Neural cell (in vitro differentiated cells): ENCODE data around the gene ADIPOQ. TPM values are rescaled to one million over a fixed set of nuclear protein-coding genes. Genes with fewer than 3 reads are reported as not detected.
"Not testable (repeated sequence)": the region's sequence is repeated elsewhere in the genome, so short reads cannot be mapped to it uniquely, and the experiment has no call there.

Experiments
- H2AFZ ChIP-seq: fragments of 200-600, 300-800 bp; sonication (generic), shearing (Covaris generic); 2 replicates; pipeline ENCODE4 v1.6.0; 2014; ENCODE audit warnings: low read depth, mild to moderate bottlenecking, antibody characterized with exemption, low read length, moderate library complexity
- H3F3A ChIP-seq: fragments of 200-600 bp; shearing (Covaris generic); 2 replicates; pipeline ENCODE4 v1.6.1; 2016; ENCODE audit warnings: mild to moderate bottlenecking, moderate library complexity, mixed read lengths, antibody characterized with exemption, low read length; ENCODE audit not compliant: insufficient read depth, poor library complexity, severe bottlenecking
- H3K27ac ChIP-seq: fragments of 200-600, 300-800 bp; sonication (generic), shearing (Covaris generic); 2 replicates; pipeline ENCODE4 v1.5.1; 2014; ENCODE audit warnings: mild to moderate bottlenecking, low read length, moderate library complexity
- H3K27me3 ChIP-seq: fragments of 300-800, 200-600 bp; sonication (generic), shearing (Covaris generic); 2 replicates; pipeline ENCODE4 v1.6.0; 2014; ENCODE audit warnings: mild to moderate bottlenecking, low read depth, low read length, moderate library complexity; ENCODE audit not compliant: insufficient read depth
- H3K36me3 ChIP-seq: fragments of 300-800, 200-600 bp; sonication (generic), shearing (Covaris generic); 2 replicates; pipeline ENCODE4 v1.5.1; 2014; ENCODE audit warnings: mild to moderate bottlenecking, antibody characterized with exemption, low read length, moderate library complexity; ENCODE audit not compliant: insufficient read depth
- H3K4me2 ChIP-seq: fragments of 300-800, 200-600 bp; sonication (generic), shearing (Covaris generic); 2 replicates; pipeline ENCODE4 v1.6.0; 2014; ENCODE audit warnings: mild to moderate bottlenecking, low read length
- H3K4me3 ChIP-seq: fragments of 300-800, 200-600 bp; sonication (generic), shearing (Covaris generic); 2 replicates; pipeline ENCODE4 v1.5.1; 2014; ENCODE audit warnings: mild to moderate bottlenecking, low read length, moderate library complexity
- H3K79me2 ChIP-seq: fragments of 200-600 bp; shearing (Covaris generic); replicated peaks from 2 replicates; pipeline ENCODE4 v1.6.0; 2014; ENCODE audit warnings: mild to moderate bottlenecking, low read length, moderate library complexity; ENCODE audit not compliant: insufficient read depth
- H3K9ac ChIP-seq: fragments of 300-800, 200-600 bp; sonication (generic), shearing (Covaris generic); 2 replicates; pipeline ENCODE4 v1.6.1; 2016; ENCODE audit warnings: mild to moderate bottlenecking, low read length, mixed read lengths
- H3K9me2 ChIP-seq: fragments of 200-600 bp; shearing (Covaris generic); 2 replicates; pipeline ENCODE4 v1.6.1; 2016; ENCODE audit warnings: mild to moderate bottlenecking, low read length, mixed read lengths; ENCODE audit not compliant: insufficient read depth
- H3K9me3 ChIP-seq: fragments of 200-600, 300-800 bp; sonication (generic), shearing (Covaris generic); 2 replicates; pipeline ENCODE4 v1.6.1; 2016; ENCODE audit warnings: mild to moderate bottlenecking, mixed run types, low read length, moderate library complexity, mixed read lengths
- H4K20me1 ChIP-seq: fragments of 200-600 bp; shearing (Covaris generic); 2 replicates; pipeline ENCODE4 v1.6.1; 2016; ENCODE audit warnings: mild to moderate bottlenecking, mixed run types; ENCODE audit not compliant: insufficient read depth
- EP300 ChIP-seq: fragments of 450-650 bp; conservative IDR thresholded peaks from 2 replicates; pipeline ENCODE4 v1.6.1; 2014; ENCODE audit warnings: antibody characterized with exemption, mild to moderate bottlenecking, moderate library complexity; ENCODE audit not compliant: poor library complexity, severe bottlenecking
- EZH2 ChIP-seq: fragments of 200-600, 300-800 bp; shearing (Covaris generic), sonication (generic); IDR thresholded peaks from 2 replicates; pipeline ENCODE4 v1.6.1; 2014; ENCODE audit warnings: antibody characterized with exemption, low read length, borderline replicate concordance, mild to moderate bottlenecking; ENCODE audit not compliant: insufficient read depth, poor library complexity, severe bottlenecking
- MXI1 ChIP-seq: fragments of 450-650 bp; conservative IDR thresholded peaks from 2 replicates; pipeline ENCODE4 v1.6.1; 2014; ENCODE audit warnings: antibody characterized with exemption, mild to moderate bottlenecking; ENCODE audit not compliant: poor library complexity, severe bottlenecking
- POLR2AphosphoS5 ChIP-seq: IDR thresholded peaks from 2 replicates; pipeline ENCODE4 v1.6.1; 2012
- RAD21 ChIP-seq: fragments of 450-650 bp; conservative IDR thresholded peaks from 2 replicates; pipeline ENCODE4 v1.6.1; 2014; ENCODE audit warnings: antibody characterized with exemption, mild to moderate bottlenecking, moderate library complexity
- SMC3 ChIP-seq: fragments of 450-650 bp; conservative IDR thresholded peaks from 2 replicates; pipeline ENCODE4 v1.6.1; 2014; ENCODE audit warnings: antibody characterized with exemption, mild to moderate bottlenecking, moderate library complexity; ENCODE audit not compliant: poor library complexity
- TAF1 ChIP-seq: IDR thresholded peaks from 2 replicates; pipeline ENCODE4 v1.6.1; 2012; ENCODE audit warnings: low read depth
- polyA plus RNA-seq: library from polyadenylated mRNA; depleted of rRNA; stranded (reverse); fragments of >200 nt; gene quantifications from 2 replicates; pipeline ENCODE4 v1.2.3, GENCODE V29; 2014
- TF ChIP-seq, protein P1 (sequence below): fragments of 450-650 bp; IDR thresholded peaks from 2 replicates; pipeline ENCODE4 v1.5.1; 2014; ENCODE audit warnings: antibody characterized with exemption, mild to moderate bottlenecking, moderate library complexity; ENCODE audit not compliant: poor library complexity, severe bottlenecking
- TF ChIP-seq, protein P2 (sequence below): IDR thresholded peaks from 2 replicates; pipeline ENCODE4 v1.6.1; 2012; ENCODE audit warnings: borderline replicate concordance

The ADIPOQ gene
- polyA plus RNA-seq, 1 donor from 2014 or later: not detected

DNA sequence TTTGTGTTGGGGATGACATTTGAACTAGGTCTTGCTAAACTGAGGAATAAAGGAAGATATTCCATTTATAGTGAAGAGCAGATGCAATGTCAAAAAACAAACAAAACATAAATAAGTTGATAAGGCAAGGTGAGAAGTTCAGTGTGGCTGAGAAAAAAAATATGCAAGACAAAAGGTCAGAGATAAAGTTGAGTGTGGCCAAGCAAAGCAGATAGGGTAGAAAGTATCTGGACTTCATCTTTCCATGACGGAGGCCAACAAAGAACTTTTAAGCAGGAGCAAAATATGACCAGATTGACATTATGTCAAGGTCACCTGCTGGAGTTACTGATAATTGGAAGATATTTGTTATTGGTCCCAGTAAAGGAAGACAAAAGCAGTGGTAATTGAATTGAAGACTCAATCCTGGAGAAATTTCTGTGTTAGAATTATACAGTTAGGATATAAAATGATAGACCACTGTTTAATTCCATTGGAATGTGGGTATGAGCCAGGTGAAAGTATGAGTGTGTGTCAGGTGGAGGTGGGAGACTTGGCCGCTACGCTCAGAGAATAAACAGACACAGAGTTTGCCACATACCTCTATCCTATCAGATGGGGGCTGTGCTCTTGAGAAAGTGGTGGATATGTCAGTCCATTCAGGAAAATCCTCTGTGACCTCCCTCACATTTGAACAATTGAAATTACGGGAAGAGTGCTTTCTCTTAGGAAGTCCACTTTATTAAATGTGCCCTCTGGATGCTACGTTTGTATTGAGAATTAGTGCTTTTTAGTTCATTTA lies 28.1 kb downstream of the ADIPOQ start:
- Histone ChIP-seq H3K27ac (no peak overlapping the region), H4K20me1 (no peaks in the 10 kb centered on the region), H3K36me3 (no peaks in the 10 kb centered on the region), H3K4me3 (no peak overlapping the region), H2AFZ (no peak overlapping the region), H3K4me2 (no peak overlapping the region), H3F3A (no peaks in the 10 kb centered on the region), H3K9ac (no peak overlapping the region), H3K9me3 (no peaks in the 10 kb centered on the region), H3K9me2 (no peaks in the 10 kb centered on the region), H3K79me2 (no peaks in the 10 kb centered on the region), H3K27me3 (no peaks in the 10 kb centered on the region)
- TF ChIP-seq POLR2AphosphoS5 (no peak), MXI1 (no peak), EZH2 (no peak), SMC3 (no peak), TAF1 (no peak), RAD21 (no peak), EP300 (no peak)
- TF ChIP-seq, protein P1, sequence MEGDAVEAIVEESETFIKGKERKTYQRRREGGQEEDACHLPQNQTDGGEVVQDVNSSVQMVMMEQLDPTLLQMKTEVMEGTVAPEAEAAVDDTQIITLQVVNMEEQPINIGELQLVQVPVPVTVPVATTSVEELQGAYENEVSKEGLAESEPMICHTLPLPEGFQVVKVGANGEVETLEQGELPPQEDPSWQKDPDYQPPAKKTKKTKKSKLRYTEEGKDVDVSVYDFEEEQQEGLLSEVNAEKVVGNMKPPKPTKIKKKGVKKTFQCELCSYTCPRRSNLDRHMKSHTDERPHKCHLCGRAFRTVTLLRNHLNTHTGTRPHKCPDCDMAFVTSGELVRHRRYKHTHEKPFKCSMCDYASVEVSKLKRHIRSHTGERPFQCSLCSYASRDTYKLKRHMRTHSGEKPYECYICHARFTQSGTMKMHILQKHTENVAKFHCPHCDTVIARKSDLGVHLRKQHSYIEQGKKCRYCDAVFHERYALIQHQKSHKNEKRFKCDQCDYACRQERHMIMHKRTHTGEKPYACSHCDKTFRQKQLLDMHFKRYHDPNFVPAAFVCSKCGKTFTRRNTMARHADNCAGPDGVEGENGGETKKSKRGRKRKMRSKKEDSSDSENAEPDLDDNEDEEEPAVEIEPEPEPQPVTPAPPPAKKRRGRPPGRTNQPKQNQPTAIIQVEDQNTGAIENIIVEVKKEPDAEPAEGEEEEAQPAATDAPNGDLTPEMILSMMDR: no peak
- TF ChIP-seq, protein P2, sequence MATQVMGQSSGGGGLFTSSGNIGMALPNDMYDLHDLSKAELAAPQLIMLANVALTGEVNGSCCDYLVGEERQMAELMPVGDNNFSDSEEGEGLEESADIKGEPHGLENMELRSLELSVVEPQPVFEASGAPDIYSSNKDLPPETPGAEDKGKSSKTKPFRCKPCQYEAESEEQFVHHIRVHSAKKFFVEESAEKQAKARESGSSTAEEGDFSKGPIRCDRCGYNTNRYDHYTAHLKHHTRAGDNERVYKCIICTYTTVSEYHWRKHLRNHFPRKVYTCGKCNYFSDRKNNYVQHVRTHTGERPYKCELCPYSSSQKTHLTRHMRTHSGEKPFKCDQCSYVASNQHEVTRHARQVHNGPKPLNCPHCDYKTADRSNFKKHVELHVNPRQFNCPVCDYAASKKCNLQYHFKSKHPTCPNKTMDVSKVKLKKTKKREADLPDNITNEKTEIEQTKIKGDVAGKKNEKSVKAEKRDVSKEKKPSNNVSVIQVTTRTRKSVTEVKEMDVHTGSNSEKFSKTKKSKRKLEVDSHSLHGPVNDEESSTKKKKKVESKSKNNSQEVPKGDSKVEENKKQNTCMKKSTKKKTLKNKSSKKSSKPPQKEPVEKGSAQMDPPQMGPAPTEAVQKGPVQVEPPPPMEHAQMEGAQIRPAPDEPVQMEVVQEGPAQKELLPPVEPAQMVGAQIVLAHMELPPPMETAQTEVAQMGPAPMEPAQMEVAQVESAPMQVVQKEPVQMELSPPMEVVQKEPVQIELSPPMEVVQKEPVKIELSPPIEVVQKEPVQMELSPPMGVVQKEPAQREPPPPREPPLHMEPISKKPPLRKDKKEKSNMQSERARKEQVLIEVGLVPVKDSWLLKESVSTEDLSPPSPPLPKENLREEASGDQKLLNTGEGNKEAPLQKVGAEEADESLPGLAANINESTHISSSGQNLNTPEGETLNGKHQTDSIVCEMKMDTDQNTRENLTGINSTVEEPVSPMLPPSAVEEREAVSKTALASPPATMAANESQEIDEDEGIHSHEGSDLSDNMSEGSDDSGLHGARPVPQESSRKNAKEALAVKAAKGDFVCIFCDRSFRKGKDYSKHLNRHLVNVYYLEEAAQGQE: no peak

DNA sequence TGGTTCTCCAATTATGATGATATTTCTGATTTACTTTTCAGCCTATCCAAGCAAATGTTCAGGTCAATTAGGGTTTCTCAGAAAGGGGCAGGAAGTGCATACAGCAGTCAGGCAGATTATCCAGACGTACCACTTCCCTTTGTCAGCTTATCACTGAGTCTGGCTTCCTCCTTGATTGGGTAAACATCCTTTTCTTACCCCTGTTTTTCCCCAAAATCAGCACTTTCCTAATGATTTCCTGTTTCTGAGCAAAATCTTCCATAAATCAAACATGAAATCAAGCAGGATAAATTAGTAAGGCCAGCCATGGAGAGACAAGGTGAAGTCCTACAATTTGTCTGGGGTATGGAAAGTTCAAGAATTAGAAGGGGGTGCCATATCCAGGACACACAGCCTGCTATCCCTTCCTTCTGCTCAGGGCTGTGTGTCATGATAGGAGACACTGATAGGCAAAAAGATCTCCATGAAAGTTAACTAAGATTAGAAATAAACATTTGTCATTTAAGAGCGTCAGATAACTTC lies 29.0 kb downstream of the ADIPOQ start:
- Histone ChIP-seq H3K36me3 (no peaks in the 10 kb centered on the region), H3K9ac (no peak overlapping the region), H3K27me3 (no peaks in the 10 kb centered on the region), H4K20me1 (no peaks in the 10 kb centered on the region), H3K9me3 (no peaks in the 10 kb centered on the region), H3K4me3 (no peak overlapping the region), H3K27ac (no peak overlapping the region), H3F3A (no peaks in the 10 kb centered on the region), H3K9me2 (no peaks in the 10 kb centered on the region), H2AFZ (no peak overlapping the region), H3K79me2 (no peaks in the 10 kb centered on the region), H3K4me2 (no peak overlapping the region)
- TF ChIP-seq EZH2: no peak

DNA sequence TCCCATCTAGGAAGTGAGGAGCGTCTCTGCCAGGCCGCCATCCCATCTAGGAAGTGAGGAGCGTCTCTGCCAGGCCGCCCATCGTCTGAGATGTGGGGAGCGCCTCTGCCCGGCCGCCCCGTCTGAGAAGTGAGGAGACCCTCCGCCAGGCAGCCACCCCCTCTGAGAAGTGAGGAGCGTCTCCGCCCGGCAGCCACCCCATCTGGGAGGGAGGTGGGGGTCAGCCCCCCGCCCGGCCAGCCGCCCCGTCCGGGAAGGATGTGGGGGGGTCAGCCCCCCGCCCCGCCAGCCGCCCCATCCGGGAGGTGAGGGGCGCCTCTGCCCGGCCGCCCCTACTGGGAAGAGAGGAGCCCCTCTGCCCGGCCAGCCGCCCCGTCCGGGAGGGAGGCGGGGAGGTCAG lies 31.3 kb downstream of the ADIPOQ start:
- not testable (repeated sequence) for H3K27me3 ChIP-seq, H3K9ac ChIP-seq, H3K79me2 ChIP-seq, H3K27ac ChIP-seq, H3F3A ChIP-seq, H3K9me3 ChIP-seq, H3K9me2 ChIP-seq, H4K20me1 ChIP-seq, H3K4me2 ChIP-seq, H3K36me3 ChIP-seq, H3K4me3 ChIP-seq, H2AFZ ChIP-seq

DNA sequence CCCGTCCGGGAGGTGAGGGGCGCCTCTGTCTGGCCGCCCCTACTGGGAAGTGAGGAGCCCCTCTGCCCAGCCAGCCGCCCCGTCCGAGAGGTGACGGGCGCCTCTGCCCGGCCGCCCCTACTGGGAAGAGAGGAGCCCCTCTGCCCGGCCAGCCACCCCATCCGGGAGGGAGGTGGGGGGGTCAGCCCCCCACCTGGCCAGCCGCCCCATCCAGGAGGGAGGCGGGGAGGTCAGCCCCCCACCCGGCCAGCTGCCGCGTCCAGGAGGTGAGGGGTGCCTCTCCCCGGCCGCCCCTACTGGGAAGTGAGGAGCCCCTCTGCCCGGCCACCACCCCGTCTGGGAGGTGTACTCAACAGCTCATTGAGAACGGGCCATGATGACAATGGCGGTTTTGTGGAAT lies 31.7 kb downstream of the ADIPOQ start:
- H3K9me3 ChIP-seq, H3K79me2 ChIP-seq, H3K9ac ChIP-seq, H3K4me2 ChIP-seq, H3K4me3 ChIP-seq, H3K36me3 ChIP-seq, H4K20me1 ChIP-seq, H3F3A ChIP-seq, H3K27me3 ChIP-seq, H2AFZ ChIP-seq, H3K27ac ChIP-seq, H3K9me2 ChIP-seq: not testable (repeated sequence)

DNA sequence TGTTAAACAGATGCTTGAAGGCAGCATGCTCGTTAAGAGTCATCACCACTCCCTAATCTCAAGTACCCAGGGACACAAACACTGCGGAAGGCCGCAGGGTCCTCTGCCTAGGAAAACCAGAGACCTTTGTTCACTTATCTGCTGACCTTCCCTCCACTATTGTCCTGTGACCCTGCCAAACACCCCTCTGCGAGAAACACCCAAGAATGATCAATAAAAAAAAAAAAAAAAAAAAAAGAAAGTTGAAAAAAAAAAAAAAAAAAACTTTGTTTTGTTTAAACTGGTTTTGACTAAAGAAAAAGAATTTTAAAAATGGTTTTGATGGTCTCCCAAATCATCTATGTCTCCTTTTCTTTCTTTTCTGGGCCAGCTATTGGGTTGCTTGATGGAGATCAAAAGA lies 32.3 kb downstream of the ADIPOQ start:
- not testable (repeated sequence) for H3K9ac ChIP-seq, H3K4me2 ChIP-seq, H3K9me2 ChIP-seq, H3K4me3 ChIP-seq, H3K36me3 ChIP-seq, H3K27ac ChIP-seq, H2AFZ ChIP-seq, H3K79me2 ChIP-seq, H3F3A ChIP-seq, H4K20me1 ChIP-seq, H3K27me3 ChIP-seq, H3K9me3 ChIP-seq
